ENCODE measurements around the gene NLRP3.
A peak's percentile ranks its signal among the peaks of the same experiment; 100 is the strongest.
"Not testable (repeated sequence)": the region's sequence is repeated elsewhere in the genome, so short reads cannot be mapped to it uniquely, and the experiment has no call there.

NLRP3 gene

DNA sequence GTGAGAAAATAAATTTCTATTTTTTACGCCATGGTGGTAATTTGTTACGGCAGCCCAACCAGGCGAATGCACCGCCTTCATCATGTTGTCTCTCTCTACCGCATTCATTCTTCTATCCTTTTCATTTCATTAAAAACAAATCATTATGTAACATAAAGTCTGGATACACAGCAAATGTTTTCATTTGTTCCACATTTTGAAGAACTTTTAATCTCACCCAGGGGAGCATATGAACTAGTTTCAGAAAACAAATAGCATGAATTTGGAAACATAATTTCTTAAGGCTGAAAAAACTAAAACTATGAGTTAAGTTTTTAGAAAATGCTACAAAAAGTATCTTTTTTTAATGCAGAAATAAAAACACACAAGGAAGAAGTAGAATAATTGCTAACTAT lies 53.2 kb downstream of the NLRP3 start:
- DNase-seq (ENCODE audit: low read depth in 2 of 2) = no peak

GRCh38 chr1:247470942-247471429 lies 55.0 kb downstream of the NLRP3 start:
- DNase-seq (ENCODE audit: low read depth in 2 of 2) = not testable (repeated sequence)

DNA sequence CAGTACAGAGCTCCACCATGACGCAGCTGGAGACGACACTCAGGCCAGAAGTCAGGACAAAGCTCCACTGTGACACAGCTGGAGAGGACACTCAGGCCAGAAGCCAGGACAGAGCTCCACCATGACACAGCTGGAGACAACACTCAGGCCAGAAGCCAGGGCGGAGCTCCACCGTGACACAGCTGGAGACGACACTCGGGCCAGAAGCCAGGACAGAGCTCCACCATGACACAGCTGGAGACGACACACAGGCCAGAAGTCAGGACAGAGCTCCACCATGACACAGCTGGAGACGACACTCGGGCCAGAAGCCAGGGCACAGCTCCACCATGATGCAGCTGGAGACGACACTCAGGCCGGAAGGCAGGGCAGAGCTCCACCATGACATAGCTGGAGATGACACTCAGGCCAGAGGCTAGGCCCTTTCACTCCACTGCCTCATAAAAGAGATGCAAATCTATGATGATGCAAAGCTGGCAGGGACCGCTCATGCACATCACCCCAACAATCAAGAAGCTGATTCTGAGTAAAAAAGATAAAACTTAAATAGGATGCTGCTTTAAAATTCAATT lies 55.6 kb downstream of the NLRP3 start:
- no peak for DNase-seq (ENCODE audit: low read depth in 2 of 2)

- no peak for DNase-seq (ENCODE audit: low read depth in 2 of 2)
These were observed 56.1 kb downstream of the NLRP3 start for GRCh38 chr1:247472035-247472434.

DNA sequence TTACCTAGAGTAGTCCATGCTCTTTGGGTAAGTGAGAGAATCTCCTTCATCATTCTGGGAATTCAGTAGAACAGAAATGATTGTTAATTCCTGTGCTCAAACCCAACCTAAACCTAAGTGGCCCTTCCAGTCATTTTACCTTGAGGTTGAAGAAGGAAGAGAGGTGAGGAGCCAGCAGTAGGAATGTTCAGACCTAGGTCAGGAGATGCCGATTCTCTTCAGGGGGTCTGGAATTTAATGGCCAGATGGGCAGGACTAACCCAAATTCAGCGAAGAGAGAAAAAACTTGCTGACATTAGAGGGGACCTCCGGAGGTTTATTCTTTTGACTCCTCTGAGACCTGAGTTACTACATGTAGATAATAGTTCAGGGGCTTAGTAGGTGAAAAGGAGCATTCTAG lies 58.4 kb downstream of the NLRP3 start:
- DNase-seq (ENCODE audit: low read depth in 2 of 2) = no peak

GRCh38 chr1:247475793-247476192 lies 59.8 kb downstream of the NLRP3 start:
- no peak for DNase-seq (ENCODE audit: low read depth in 2 of 2)

DNA sequence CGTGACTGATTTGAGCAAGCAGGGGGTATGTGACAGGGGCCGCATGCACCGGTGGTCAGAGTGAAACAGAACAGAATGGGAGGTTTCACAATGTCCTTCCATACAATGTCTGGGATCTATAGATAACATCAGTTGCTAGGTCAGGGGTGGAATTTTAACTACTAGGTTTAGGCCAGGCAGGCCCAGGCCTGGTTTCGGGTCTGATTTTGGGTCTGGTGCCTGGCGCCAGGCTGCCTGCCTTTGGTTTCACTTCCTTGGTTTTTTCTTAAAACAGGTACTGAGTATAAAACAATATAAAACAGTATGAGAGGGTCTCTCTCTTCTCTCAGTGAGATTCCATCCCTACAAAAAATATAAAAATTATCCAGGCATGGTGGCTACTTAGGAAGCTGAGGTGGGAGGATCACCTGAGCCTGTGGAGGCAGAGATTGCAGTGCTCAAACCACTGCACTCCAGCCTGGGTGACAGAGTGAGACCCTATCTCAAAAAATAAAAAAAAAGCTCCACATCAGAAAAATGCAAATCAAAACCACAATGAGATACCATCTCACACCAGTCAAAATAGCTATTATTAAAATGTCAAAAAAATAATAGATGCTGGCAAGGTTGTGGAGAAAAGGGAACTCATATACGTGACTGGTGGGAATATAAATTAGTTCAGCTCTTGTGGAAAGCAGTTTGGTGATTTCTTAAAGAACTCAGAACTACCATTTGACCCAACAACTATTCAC lies 60.5 kb downstream of the NLRP3 start:
- not testable (repeated sequence) for DNase-seq (ENCODE audit: low read depth in 2 of 2)

GRCh38 chr1:247482747-247483146 lies 66.8 kb downstream of the NLRP3 start:
- no peak for DNase-seq (ENCODE audit: low read depth in 2 of 2)

- peak in 1 of 2 donors; percentile 15 for DNase-seq (ENCODE audit: low read depth in 2 of 2)
These were observed 71.1 kb downstream of the NLRP3 start for GRCh38 chr1:247487057-247487456.

- no peak for DNase-seq (ENCODE audit: low read depth in 2 of 2)
These were observed 75.4 kb downstream of the NLRP3 start for GRCh38 chr1:247491328-247491727.

DNA sequence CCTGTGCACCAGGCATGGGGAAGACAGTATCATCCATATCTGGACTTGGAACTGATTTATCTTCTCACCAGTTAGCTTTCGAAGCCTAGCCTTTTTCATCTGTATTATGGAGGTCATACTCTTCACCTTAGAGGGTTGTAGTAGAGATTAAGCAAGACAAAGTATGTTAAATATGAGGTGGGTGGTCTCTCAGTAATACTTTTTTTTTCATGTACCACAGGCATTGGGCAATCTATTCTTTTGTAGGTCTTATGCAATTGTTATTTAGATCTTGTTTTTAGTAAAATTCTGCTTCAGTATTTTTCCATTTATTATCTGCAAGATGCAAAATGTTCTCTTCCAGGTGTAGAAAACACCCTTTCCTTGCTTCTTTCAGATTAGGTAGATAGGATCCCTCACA lies 77.1 kb downstream of the NLRP3 start:
- no peak for DNase-seq (ENCODE audit: low read depth in 2 of 2)

DNA sequence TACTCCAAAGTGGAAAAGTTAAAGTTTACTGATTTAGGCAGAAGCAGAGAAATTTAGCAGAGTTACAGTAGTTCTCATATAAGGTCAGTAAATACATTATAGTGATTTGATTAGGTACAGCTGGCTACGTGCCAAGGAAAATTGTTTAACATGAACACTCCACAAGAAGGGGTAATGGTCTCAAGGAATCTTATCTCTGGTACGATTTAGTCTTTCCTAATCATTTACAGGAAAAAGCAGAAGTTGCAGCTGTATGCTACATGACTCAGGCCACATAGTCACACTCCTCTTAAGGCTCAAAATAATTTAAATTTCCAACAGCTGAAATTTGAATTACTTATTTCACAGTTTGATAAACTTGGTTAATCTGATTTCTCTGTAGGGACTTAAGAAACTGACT lies 78.8 kb downstream of the NLRP3 start:
- no peak for DNase-seq (ENCODE audit: low read depth in 2 of 2)

DNA sequence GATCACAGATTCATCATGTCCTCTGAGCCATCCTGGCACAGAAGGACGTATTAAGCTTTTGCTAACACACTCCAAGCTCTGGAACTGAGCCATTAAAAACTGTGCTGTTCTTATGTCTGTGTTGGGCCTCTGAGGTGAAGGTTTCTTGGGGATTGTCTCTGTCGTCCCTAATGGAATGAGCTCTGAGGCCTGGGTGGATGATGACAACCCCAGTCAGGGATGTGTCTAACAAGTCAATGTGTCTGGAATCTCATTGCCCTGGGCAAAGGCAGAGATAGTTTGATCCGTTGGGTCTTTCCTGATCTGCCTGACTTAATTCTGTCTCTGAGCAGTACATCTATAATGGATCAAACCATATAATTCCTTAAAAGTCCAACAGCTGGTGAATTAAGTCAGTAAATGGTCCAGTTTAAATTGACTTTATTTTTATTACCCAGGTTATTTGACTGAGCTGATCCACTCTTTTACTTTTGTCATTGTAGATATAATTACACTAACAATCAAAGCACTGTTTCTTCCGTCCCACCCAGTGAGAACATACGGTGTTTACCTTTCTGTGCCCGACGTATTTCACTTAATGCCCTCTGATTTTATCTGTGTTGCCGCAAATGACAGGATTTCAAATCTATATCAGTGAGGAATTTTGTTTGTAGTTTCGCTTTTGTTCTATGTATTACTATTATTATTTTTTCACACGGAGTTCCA lies 80.8 kb downstream of the NLRP3 start:
- no peak for DNase-seq (ENCODE audit: low read depth in 2 of 2)
